SK-N-MC (cell line): Measurements from ENCODE around the gene HDAC4.

ENCODE experiments used
- FOXP2 ChIP-seq: optimal IDR thresholded peaks from 2 replicates; pipeline ENCODE3; 2011; ENCODE audit warnings: mild to moderate bottlenecking, moderate library complexity; ENCODE audit not compliant: insufficient read depth; ENCODE audit errors: extremely low read length, control extremely low read depth
- POLR2AphosphoS5 ChIP-seq: IDR thresholded peaks from 2 replicates; pipeline ENCODE4 v1.6.1; 2012; ENCODE audit warnings: mild to moderate bottlenecking, low read depth, low read length, borderline replicate concordance

- TF ChIP-seq FOXP2 (no peak), POLR2AphosphoS5 (no peak)
Measured at GRCh38 chr2:239294571-239295054, 106.2 kb downstream of the HDAC4 start.
